Posterior cingulate gyrus (tissue), 11 donors: ENCODE measurements around the gene C19orf33.

ENCODE experiments used
- DNase-seq, 10 donors: peaks; one replicate each; pipeline versions ENCODE4 v3.0.0 to v3.0.0-alpha.2; 2020 to 2021; ENCODE audit warnings: mixed read lengths in 3 of 10
- intact Hi-C: fragments of 100-400 bp; cut with DNase I; formaldehyde crosslinking; loops from one replicate; pipeline ENCODE4 v1.15.1; 2023

The C19orf33 gene

DNA sequence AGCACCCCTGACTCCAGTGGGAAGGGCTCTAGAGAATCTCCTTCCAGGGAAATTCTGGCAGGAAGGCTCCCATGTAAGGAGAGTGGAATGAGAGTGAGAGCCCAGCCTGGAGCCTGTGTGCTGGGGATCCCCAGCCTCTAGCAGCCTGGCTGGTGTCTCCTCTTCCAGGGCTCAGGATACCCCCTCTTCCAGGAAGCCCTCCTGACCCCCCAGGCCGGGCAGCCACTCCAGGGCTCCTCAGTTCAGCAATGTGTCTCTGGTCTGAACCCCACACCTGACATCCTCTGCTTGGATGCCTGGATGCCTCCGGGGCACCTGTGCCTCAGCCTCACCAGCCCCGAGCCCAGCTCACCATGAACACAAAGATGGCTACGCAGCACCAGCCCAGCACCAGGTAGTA lies 3.0 kb downstream of the C19orf33 start:
- intact Hi-C loops = no loop called here
- DNase-seq = no peak

- no peak for DNase-seq
- intact Hi-C loops = no loop called here
These were observed 3.5 kb downstream of the C19orf33 start for GRCh38 chr19:38307597-38307996.

DNA sequence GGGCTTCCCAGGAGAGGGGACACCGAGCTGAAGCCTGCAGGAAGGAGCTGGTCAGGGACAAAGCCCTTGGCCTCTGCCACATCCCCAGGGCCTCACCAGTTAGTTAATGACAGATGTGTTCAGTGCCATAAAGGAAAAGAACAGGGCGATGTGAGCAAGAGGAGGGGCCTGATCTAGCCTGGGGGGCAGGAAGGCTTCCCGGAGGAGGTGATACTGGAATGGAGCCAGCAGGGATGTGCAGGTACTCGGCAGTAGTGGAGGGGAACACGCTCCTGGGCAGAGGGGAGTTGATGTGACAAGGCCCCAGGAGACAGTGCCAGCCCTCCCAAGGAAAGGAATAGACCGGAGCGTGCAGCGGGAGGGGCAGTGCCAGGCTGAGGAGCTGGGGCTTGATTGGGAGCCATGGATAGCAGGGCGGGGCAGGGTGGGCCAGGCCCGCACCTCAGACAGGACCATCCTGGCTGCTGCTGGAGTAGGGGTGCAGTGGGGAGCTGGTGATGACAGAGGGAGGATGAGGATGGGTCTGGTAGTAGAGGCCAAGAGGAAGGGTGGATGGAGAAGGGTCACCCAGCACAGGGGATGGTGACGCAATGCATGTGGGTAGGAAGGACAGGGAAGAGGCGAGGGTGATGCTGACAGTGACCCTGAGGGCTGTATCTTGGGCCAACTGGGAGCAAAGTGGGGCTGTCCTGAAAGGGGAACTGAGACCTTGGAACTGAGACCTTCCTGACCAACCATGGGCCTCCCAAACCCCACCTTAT lies 4.1 kb downstream of the C19orf33 start:
- intact Hi-C loops = no loop called here
- DNase-seq = no peak

- peak in 1 of 10 donors; percentile 67 for DNase-seq
- intact Hi-C loops = no loop called here
These were observed 5.0 kb downstream of the C19orf33 start for GRCh38 chr19:38308926-38309614.

DNA sequence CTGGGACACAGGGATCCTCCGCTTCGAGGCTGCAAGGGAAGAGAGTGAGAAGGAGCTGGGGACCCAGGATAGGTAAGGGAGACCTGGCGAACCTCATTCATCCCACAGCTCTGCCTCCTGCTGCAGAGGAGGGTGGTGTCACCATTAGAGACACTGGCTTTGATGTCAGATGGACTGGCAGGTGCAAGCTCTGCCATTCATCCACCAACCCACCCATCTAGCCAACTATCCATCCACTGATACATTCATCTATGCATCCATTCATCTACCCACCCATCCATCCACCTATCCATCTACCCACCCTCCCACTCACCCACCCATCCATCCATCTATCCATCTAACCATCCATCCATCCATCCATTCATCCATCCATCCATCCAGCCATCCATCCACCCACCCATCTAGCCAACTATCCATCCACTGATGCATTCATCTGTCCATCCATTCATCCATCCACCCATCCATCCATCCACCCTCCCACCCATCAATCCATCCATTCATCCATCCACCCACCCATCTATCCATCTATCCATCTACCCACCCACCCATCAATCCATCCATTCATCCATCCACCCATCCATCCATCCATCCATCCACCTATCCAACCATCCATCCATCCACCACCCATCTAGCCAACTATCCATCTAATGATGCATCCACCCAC lies 5.7 kb downstream of the C19orf33 start:
- intact Hi-C loops = no loop called here
- no peak for DNase-seq

DNA sequence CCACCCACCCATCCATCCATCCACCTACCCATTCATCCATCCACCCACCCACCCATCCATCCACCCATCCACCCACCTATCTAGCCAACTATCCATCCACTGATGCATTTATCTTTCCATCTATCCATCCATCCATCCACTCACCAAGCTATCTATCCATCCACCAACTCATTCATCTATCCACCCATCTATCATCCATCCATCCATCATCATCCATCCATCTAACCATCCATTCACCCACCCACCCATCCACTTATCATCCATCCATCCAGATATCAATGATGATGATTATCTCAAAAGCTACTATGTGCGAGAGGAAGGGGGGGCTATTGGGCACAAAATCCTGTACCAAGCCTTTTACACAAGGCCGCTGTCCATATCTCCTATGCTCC lies 6.2 kb downstream of the C19orf33 start:
- intact Hi-C loops = no loop called here
- no peak for DNase-seq

DNA sequence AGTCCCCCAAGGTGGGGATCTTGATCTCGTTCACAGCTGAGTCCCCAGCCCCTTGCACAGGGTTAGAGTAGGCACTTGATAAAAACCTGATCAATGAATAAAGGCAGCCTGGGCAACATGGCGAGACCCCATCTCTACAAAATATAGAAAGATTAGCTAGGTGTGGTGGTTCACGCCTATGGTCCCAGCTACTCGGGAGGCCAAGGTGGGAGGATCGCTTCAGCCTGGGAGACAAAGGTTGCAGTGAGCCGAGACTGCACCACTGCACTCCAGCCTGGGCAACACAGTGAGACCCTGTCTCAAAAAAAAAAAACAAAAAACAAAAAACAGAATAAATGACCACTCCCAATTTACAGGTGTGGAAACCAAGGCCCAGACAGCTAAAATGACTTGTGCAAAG lies 6.9 kb downstream of the C19orf33 start:
- intact Hi-C loops = no loop called here
- DNase-seq = no peak

DNA sequence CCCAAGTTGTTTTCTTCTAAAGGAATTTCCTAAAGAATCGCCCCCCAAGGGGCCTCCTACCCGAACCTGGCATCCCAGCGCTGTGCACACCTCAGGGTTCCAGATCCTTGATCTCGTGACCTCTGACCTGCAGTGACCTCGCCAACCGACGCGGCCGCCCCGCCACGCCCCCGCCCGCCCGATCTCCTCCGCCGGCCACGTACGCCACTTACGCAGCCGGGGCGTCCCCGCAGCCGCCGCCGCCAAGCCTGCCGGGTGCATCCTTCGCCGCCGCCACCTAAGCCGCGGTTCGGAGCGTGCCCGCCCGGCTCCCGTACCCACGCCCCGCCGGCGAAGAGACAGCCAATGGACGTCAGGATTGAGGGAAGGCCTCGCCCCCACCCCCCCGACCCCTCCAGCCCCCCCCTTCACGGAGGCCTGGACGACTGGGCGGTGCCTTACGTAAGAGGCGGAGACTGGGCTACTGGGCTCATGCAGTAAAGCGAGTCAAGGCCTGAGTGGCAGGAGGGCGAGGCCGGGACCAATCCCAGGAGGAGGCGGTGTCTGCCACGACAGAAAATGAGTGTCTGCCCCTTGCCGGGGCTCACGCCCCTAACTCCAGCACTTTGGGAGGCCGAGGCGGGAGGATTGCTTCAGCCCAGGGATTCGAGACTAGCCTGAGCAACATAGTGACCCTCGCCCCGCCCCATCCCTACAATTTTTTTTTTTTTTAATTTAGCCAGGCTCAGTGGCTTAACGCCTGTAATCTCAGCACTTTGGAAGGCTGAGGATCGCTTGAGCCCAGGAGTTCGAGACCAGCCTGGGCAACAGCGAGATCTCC lies 11.8 kb downstream of the C19orf33 start, which contains the start of gene YIF1B:
YIF1B (minus strand) TSS at position 291 of the 820 bp plus-strand sequence; CDS start at position 261, 30 bp downstream.
- peak; percentile 92 to 100 (median 96) for DNase-seq

DNA sequence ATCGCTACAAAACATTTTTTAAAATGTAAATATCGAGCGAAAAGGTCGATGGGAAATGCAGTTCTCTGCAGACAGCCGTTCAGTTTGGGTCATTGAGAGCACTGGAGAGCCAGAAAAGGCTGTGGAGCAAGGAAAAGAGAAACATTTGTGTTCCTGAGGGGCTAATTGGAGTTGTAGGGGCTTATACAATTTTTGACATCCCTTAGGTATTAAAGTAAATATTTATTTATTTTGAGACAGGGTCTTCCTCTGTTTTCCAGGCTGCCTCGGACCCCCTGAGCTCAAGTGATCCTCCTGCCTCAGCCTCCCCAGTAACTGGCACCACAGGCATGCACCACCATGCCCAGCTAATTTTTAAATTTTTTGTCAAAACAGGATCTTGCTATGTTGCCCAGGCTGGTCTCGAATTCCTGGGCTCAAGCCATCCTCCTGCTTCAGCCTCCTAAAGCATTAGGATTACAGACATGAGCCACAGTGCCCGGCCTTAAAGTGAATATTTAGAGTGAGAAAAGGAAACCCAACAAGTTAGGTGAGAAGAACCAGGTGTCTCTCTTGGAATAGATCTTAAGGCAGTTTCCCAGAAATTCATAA lies 12.5 kb downstream of the C19orf33 start:
- intact Hi-C loops = no loop called here
- DNase-seq = no peak

More for the DNA sequence above, 11.8 kb downstream of the C19orf33 start, which contains the start of gene YIF1B:
- intact Hi-C loops = no loop called here

- no peak for DNase-seq
These were observed 13.1 kb downstream of the C19orf33 start for GRCh38 chr19:38317104-38317612.

GRCh38 chr19:38318660-38319059 lies 14.6 kb downstream of the C19orf33 start:
- DNase-seq = no peak

More at GRCh38 chr19:38317104-38317612, 13.1 kb downstream of the C19orf33 start:
- intact Hi-C loops = no loop called here

GRCh38 chr19:38319421-38320258 lies 15.6 kb downstream of the C19orf33 start, which contains the start of gene KCNK6:
KCNK6 (plus strand) TSS chr19:38319845; CDS start chr19:38319951, 106 bp downstream.
- intact Hi-C loops = no loop called here
- DNase-seq = peak in 4 of 10 donors; percentile 21 to 87 (median 52)

More at GRCh38 chr19:38318660-38319059, 14.6 kb downstream of the C19orf33 start:
- intact Hi-C loops = no loop called here

GRCh38 chr19:38320969-38321339 lies 16.9 kb downstream of the C19orf33 start:
- intact Hi-C loops = no loop called here
- DNase-seq = no peak

DNA sequence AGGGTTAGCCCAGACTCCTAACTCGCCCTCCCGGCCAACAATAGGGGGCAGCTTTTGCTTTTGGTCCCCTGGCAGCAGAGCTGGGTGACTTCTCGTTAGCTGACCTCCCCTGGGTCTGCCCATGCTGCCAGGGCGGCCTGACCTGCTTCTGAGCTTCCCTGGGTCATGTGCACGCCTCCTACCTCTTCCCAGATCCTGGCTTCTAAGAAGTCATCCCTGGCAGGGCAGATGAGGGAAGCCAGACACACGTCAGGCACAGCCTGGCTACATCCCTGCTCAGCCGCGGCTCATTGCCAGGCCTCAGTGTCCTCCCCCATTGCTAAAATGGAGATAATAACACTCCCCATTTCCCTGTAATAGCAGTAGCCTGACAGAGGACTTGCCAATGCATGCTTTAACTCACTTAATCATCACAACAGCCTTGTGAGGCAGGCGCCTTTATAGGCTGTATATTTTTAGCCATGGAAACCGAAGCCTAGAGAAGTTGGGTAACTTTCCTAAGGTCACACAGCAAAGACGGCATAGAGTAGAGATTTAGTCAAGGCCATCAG lies 17.7 kb downstream of the C19orf33 start:
- intact Hi-C loops = loop anchor here (2.0 kb wide), 1 partner anchor 61 kb away; no protein-coding TSS in a partner anchor
- peak in 1 of 10 donors; percentile 18 for DNase-seq

DNA sequence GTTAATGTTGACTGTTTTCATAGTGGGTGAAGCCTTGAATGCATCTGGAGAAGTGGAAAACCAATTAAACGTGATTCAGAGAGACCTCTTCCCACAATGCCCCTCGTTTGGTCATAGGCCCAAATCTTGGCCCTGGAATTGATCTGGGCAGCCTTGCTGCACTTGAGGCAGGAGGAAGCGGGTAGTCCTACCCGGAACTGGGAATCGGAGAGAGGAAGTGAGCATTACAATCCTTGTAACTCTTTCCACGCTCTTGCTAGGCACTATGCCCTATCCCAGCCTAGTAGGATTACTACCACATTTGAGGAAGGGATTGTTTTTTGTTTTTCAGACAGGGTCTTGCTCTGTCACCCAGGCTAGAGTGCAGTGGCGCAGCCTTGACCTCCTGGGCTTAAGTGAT lies 19.2 kb downstream of the C19orf33 start:
- intact Hi-C loops = loop anchor here (2.0 kb wide), 1 partner anchor 62 kb away; no protein-coding TSS in a partner anchor
- peak in 1 of 10 donors; percentile 72 for DNase-seq

GRCh38 chr19:38324431-38324830 lies 20.4 kb downstream of the C19orf33 start:
- DNase-seq = no peak
- intact Hi-C loops = no loop called here

DNA sequence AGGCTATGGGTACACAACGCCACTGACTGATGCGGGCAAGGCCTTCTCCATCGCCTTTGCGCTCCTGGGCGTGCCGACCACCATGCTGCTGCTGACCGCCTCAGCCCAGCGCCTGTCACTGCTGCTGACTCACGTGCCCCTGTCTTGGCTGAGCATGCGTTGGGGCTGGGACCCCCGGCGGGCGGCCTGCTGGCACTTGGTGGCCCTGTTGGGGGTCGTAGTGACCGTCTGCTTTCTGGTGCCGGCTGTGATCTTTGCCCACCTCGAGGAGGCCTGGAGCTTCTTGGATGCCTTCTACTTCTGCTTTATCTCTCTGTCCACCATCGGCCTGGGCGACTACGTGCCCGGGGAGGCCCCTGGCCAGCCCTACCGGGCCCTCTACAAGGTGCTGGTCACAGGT lies 22.5 kb downstream of the C19orf33 start:
- no peak for DNase-seq
- intact Hi-C loops = no loop called here

DNA sequence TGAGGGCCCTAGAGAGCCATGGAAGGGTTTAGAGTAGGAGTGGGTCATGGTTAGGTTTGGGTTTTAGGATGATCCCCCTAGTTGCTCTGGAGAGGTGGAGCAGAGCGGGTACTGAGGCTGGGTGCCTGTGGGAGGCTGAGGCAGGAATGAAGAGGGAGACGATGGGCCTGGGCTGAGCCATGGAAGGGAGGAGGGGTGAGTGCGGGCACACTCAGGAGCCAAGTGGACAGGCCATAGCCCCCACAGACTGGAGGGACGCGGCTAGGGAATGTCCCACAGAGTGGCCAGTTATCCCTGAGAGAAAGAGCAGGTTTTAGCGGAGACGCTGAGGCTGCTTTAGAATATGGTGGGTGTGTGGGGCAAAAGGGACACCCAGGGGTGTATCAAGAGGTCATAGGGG lies 25.6 kb downstream of the C19orf33 start:
- DNase-seq = no peak
- intact Hi-C loops = loop anchor here (5.0 kb wide), 1 partner anchor 187 kb away; no protein-coding TSS in a partner anchor
